Breast epithelium (tissue), 3 donors: Measurements from ENCODE around the gene STARD10.

Source experiments
- POLR2AphosphoS5 ChIP-seq, 3 donors: sonication (generic); formaldehyde crosslinking; IDR thresholded peaks; one replicate each; pipeline ENCODE4 v1.6.1; 2017; ENCODE audit warnings: antibody characterized with exemption in 3 of 3
- TF ChIP-seq, protein P1 (sequence below), 3 donors: fragments of 450-650 bp; IDR thresholded peaks; one replicate each; pipeline ENCODE4 v1.5.1; 2016 to 2017; ENCODE audit warnings: antibody characterized with exemption in 3 of 3, mild to moderate bottlenecking in 3 of 3, moderate library complexity in 3 of 3

- no peak for TF ChIP-seq POLR2AphosphoS5 (IDR thresholded peaks at IDR 0.05)
- TF ChIP-seq, protein P1, sequence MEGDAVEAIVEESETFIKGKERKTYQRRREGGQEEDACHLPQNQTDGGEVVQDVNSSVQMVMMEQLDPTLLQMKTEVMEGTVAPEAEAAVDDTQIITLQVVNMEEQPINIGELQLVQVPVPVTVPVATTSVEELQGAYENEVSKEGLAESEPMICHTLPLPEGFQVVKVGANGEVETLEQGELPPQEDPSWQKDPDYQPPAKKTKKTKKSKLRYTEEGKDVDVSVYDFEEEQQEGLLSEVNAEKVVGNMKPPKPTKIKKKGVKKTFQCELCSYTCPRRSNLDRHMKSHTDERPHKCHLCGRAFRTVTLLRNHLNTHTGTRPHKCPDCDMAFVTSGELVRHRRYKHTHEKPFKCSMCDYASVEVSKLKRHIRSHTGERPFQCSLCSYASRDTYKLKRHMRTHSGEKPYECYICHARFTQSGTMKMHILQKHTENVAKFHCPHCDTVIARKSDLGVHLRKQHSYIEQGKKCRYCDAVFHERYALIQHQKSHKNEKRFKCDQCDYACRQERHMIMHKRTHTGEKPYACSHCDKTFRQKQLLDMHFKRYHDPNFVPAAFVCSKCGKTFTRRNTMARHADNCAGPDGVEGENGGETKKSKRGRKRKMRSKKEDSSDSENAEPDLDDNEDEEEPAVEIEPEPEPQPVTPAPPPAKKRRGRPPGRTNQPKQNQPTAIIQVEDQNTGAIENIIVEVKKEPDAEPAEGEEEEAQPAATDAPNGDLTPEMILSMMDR (IDR thresholded peaks at IDR 0.05): no peak
These were observed 11.4 kb upstream of the STARD10 start for GRCh38 chr11:72805216-72805615.
